CD14-positive monocyte (primary cell): ENCODE results near the gene PRORP. TPM values are rescaled to one million over a fixed set of nuclear protein-coding genes. Genes with fewer than 3 reads are reported as not detected.

Source experiments
- DNase-seq, 3 donors: peaks; one replicate each; pipeline ENCODE4 v3.0.0-alpha.2; 2011 to 2022
- H2AFZ ChIP-seq: 2 replicates; pipeline ENCODE4 v1.6.0; 2012; ENCODE audit warnings: mild to moderate bottlenecking, low read depth, low read length, inconsistent platforms; ENCODE audit not compliant: insufficient read depth, poor library complexity, severe bottlenecking
- H3K27ac ChIP-seq, 2 donors: 1 replicate in 1 of 2; 2 replicates in 1 of 2; pipeline ENCODE4 v1.5.1; 2012 to 2013; ENCODE audit warnings: low read length in 2 of 2, control low read depth in 1 of 2, inconsistent platforms in 1 of 2, low read depth in 1 of 2, mild to moderate bottlenecking in 1 of 2
- H3K27me3 ChIP-seq, 2 donors: one replicate each; pipeline versions ENCODE4 v1.6.0 to v1.6.1; 2011 to 2013; ENCODE audit warnings: low read length in 2 of 2; ENCODE audit not compliant: control insufficient read depth in 2 of 2, insufficient read depth in 2 of 2
- H3K36me3 ChIP-seq, 2 donors: replicated peaks in 1 of 2; 1 replicate in 1 of 2; 2 replicates in 1 of 2; pipeline versions ENCODE4 v1.5.1 to v1.6.1; 2012 to 2013; ENCODE audit warnings: low read length in 2 of 2, control low read depth in 1 of 2, inconsistent platforms in 1 of 2, mild to moderate bottlenecking in 1 of 2; ENCODE audit not compliant: insufficient read depth in 2 of 2, control insufficient read depth in 1 of 2
- H3K4me1 ChIP-seq, 2 donors: 1 replicate in 1 of 2; 2 replicates in 1 of 2; pipeline versions ENCODE4 v1.5.1 to v1.6.1; 2012 to 2013; ENCODE audit warnings: low read length in 2 of 2, control low read depth in 1 of 2, inconsistent platforms in 1 of 2, mild to moderate bottlenecking in 1 of 2, moderate library complexity in 1 of 2; ENCODE audit not compliant: insufficient read depth in 2 of 2, control insufficient read depth in 1 of 2
- H3K4me2 ChIP-seq: replicated peaks from 2 replicates; pipeline ENCODE3; 2012; ENCODE audit warnings: low read length, moderate library complexity, mild to moderate bottlenecking; ENCODE audit not compliant: poor library complexity, severe bottlenecking; ENCODE audit errors: extremely low read depth
- H3K4me3 ChIP-seq, 3 experiments: fragments of 200-600 bp in 1 of 3; sonication (generic) in 1 of 3; replicated peaks in 1 of 3; 1 replicate in 2 of 3; 2 replicates in 1 of 3; pipeline ENCODE4 v1.5.1; 2011 to 2013; ENCODE audit warnings: low read length in 3 of 3, mild to moderate bottlenecking in 3 of 3, control low read depth in 2 of 3, low read depth in 2 of 3, inconsistent platforms in 1 of 3, moderate library complexity in 1 of 3
- H3K79me2 ChIP-seq: 2 replicates; pipeline ENCODE4 v1.6.0; 2012; ENCODE audit warnings: mild to moderate bottlenecking, control low read depth, inconsistent platforms, low read length, moderate library complexity; ENCODE audit not compliant: insufficient read depth
- H3K9ac ChIP-seq: 2 replicates; pipeline ENCODE4 v1.6.0; 2017; ENCODE audit warnings: low read length, mild to moderate bottlenecking; ENCODE audit not compliant: insufficient read depth, poor library complexity, severe bottlenecking
- H3K9me3 ChIP-seq, 2 donors: replicated peaks in 1 of 2; 1 replicate in 1 of 2; 2 replicates in 1 of 2; pipeline versions ENCODE4 v1.5.1 to v1.6.1; 2012 to 2013; ENCODE audit warnings: low read length in 2 of 2, control low read depth in 1 of 2; ENCODE audit not compliant: control insufficient read depth in 1 of 2, insufficient read depth in 1 of 2
- H4K20me1 ChIP-seq: 2 replicates; pipeline ENCODE4 v1.6.0; 2012; ENCODE audit warnings: mild to moderate bottlenecking, low read length, control low read depth, moderate library complexity; ENCODE audit not compliant: insufficient read depth
- H3K27ac Mint-ChIP-seq, 7 donors: one replicate each; pipeline ENCODE4 v1.8.0; 2020; ENCODE audit warnings: mild to moderate bottlenecking in 7 of 7, mixed read lengths in 7 of 7, moderate library complexity in 6 of 7, inconsistent platforms in 2 of 7
- H3K27me3 Mint-ChIP-seq, 3 donors: one replicate each; pipeline ENCODE4 v1.8.0; 2021 to 2022; ENCODE audit warnings: low read depth in 3 of 3, mild to moderate bottlenecking in 3 of 3, mixed read lengths in 3 of 3, moderate library complexity in 3 of 3, inconsistent platforms in 1 of 3
- H3K36me3 Mint-ChIP-seq, 2 donors: one replicate each; pipeline ENCODE4 v1.8.0; 2020; ENCODE audit warnings: mixed read lengths in 2 of 2, inconsistent platforms in 1 of 2, mild to moderate bottlenecking in 1 of 2
- H3K4me1 Mint-ChIP-seq: one replicate; pipeline ENCODE4 v1.8.0; 2020; ENCODE audit warnings: mild to moderate bottlenecking, mixed read lengths
- H3K4me3 Mint-ChIP-seq, 2 donors: one replicate each; pipeline ENCODE4 v1.8.0; 2020; ENCODE audit warnings: mild to moderate bottlenecking in 2 of 2, mixed read lengths in 2 of 2, moderate library complexity in 1 of 2
- H3K9me3 Mint-ChIP-seq, 7 donors: one replicate each; pipeline ENCODE4 v1.8.0; 2020 to 2022; ENCODE audit warnings: mixed read lengths in 7 of 7, mild to moderate bottlenecking in 6 of 7, moderate library complexity in 6 of 7, inconsistent platforms in 2 of 7
- WGBS: methylation state at CpG from one replicate; pipeline ENCODE4 v1.1.5; 2013; ENCODE audit warnings: missing lambda C conversion rate; ENCODE audit not compliant: insufficient coverage; 5-methylcytosine and 5-hydroxymethylcytosine counted together
- intact Hi-C, 2 donors: fragments of 100-400 bp; cut with micrococcal nuclease; formaldehyde crosslinking; loops; one replicate each; pipeline versions ENCODE4 v1.15.0 to v1.15.1; 2023
- polyA plus RNA-seq, 3 donors: library from polyadenylated mRNA; depleted of rRNA in 1 of 3; unstranded in 2 of 3; stranded (reverse) in 1 of 3; fragments of 300-500 nt in 2 of 3; fragments of >200 nt in 1 of 3; fragmentation: Illumina TruSeq in 2 of 3; gene quantifications; 1 replicate in 2 of 3; 2 replicates in 1 of 3; pipeline ENCODE4 v1.2.3, GENCODE V29; 2012 to 2021
- TF ChIP-seq, protein P1 (sequence below): fragments of 200-600 bp; IDR thresholded peaks from one replicate; pipeline ENCODE4 v1.8.0; 2022; ENCODE audit warnings: antibody characterized with exemption, mild to moderate bottlenecking

Gene PRORP
- polyA plus RNA-seq, 3 donors = 10.7 to 22.2 (median 17.9) TPM

DNA sequence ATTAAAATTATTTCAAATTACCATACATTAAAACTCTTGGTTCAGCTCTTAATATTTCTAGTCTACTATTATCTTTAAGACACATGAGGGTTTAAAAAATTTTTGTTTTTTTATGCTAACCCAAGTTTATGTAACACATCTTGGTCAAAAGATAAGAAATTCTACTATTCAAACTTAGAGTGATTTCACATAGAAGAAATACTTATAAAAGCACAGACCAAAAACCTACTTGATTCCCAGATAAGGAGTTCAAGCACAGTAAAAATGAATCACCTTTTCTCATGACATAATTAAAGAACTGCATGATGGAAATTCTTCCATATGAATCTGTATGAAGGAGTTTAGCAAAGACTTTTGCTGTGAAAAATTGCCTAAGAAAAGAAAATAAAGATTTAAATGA lies 14.5 kb upstream of the PRORP start:
- H3K36me3 Mint-ChIP-seq = peaks cover 72 to 92% of the 10 kb centered on the region in 2 donors
- no peak overlapping the region for H3K27ac Mint-ChIP-seq
- peaks cover 87 to 98% of the 10 kb centered on the region in 2 donors for H3K36me3 ChIP-seq

GRCh38 chr14:35112641-35113040 lies 9.7 kb upstream of the PRORP start:
- DNase-seq = no peak
- H3K27me3 Mint-ChIP-seq = no peaks in the 10 kb centered on the region
- WGBS = 100% methylated on average over 1 of the region's 2 CpGs
- Histone ChIP-seq H3K9me3 (peaks cover 0 to 6% of the 10 kb centered on the region in 2 donors), H2AFZ (no peak overlapping the region), H4K20me1 (peaks cover 50% of the 10 kb centered on the region), H3K4me1 (no peaks in the 10 kb centered on the region), H3K4me2 (no peak overlapping the region), H3K4me3 (no peak overlapping the region), H3K27me3 (no peaks in the 10 kb centered on the region), H3K36me3 (peaks cover 74 to 85% of the 10 kb centered on the region in 2 donors), H3K27ac (no peak overlapping the region), H3K9ac (no peak overlapping the region), H3K79me2 (peaks cover 49% of the 10 kb centered on the region)
- intact Hi-C loops = loop anchor here in 1 of 2 donors (10.0 kb wide), 1 partner anchor 128 kb away; the partner anchor contains the start of gene SRP54
- H3K9me3 Mint-ChIP-seq = peaks cover 0 to 7% (median 4%) of the 10 kb centered on the region in 7 donors
- H3K36me3 Mint-ChIP-seq = peaks cover 63 to 87% of the 10 kb centered on the region in 2 donors
- peaks cover 8% of the 10 kb centered on the region for H3K4me1 Mint-ChIP-seq
- H3K4me3 Mint-ChIP-seq = no peak overlapping the region
- TF ChIP-seq, protein P1, sequence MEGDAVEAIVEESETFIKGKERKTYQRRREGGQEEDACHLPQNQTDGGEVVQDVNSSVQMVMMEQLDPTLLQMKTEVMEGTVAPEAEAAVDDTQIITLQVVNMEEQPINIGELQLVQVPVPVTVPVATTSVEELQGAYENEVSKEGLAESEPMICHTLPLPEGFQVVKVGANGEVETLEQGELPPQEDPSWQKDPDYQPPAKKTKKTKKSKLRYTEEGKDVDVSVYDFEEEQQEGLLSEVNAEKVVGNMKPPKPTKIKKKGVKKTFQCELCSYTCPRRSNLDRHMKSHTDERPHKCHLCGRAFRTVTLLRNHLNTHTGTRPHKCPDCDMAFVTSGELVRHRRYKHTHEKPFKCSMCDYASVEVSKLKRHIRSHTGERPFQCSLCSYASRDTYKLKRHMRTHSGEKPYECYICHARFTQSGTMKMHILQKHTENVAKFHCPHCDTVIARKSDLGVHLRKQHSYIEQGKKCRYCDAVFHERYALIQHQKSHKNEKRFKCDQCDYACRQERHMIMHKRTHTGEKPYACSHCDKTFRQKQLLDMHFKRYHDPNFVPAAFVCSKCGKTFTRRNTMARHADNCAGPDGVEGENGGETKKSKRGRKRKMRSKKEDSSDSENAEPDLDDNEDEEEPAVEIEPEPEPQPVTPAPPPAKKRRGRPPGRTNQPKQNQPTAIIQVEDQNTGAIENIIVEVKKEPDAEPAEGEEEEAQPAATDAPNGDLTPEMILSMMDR = no peak
- no peak overlapping the region for H3K27ac Mint-ChIP-seq

More for the DNA sequence above, 14.5 kb upstream of the PRORP start:
- no peak overlapping the region for H3K4me3 ChIP-seq
- no peak for DNase-seq
- H3K27me3 ChIP-seq = no peaks in the 10 kb centered on the region
- no peaks in the 10 kb centered on the region for H3K4me1 ChIP-seq
- H3K9me3 Mint-ChIP-seq = peaks cover 0 to 4% (median 0%) of the 10 kb centered on the region in 7 donors
- H3K9ac ChIP-seq = no peak overlapping the region
- H3K4me1 Mint-ChIP-seq = no peaks in the 10 kb centered on the region
- no peak overlapping the region for H3K4me3 Mint-ChIP-seq
- TF ChIP-seq, protein P1 = no peak
- H3K9me3 ChIP-seq = peaks cover 0 to 6% of the 10 kb centered on the region in 2 donors
- no peaks in the 10 kb centered on the region for H3K27me3 Mint-ChIP-seq
- no peak overlapping the region for H3K4me2 ChIP-seq
- no peak overlapping the region for H3K27ac ChIP-seq
- peaks cover 5% of the 10 kb centered on the region for H3K79me2 ChIP-seq
- H2AFZ ChIP-seq = no peak overlapping the region
- peaks cover 14% of the 10 kb centered on the region for H4K20me1 ChIP-seq
- intact Hi-C loops = no loop called here
